Uterus (tissue), 2 donors: Measurements from ENCODE around the gene PRKN.

Experiments
- POLR2A ChIP-seq, 2 donors: fragments of 450-650 bp; IDR thresholded peaks; one replicate each; pipeline ENCODE4 v1.6.1; 2016; ENCODE audit warnings: antibody characterized with exemption in 2 of 2, mild to moderate bottlenecking in 1 of 2, moderate library complexity in 1 of 2
- TF ChIP-seq, protein P1 (sequence below), 4 experiments: fragments of 200-600 bp in 2 of 4; fragments of 450-650 bp in 2 of 4; sonication (generic) in 2 of 4; IDR thresholded peaks; one replicate each; pipeline ENCODE4 v1.5.1; 2016 to 2019; ENCODE audit warnings: antibody characterized with exemption in 4 of 4, mild to moderate bottlenecking in 2 of 4, moderate library complexity in 1 of 4

DNA sequence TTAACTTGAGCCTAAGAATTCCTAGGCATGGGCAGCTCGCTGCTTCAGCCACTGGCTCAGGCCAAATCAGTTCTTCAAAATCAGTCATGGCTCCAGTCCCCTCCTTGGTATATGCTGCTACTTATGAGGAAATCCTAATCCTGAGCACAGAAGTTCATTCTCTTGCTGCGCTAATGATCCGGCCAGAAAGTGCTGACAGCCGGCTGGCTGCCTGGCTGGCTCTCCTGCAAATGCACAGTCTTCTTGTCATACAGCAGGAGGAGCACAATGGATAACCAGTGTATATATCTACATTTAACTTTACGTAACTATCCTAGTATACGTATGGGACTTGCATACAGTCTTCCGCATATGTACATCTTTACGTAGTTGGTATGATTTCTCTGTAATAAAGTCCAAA lies 500.8 kb downstream of the PRKN start:
- TF ChIP-seq, protein P1, sequence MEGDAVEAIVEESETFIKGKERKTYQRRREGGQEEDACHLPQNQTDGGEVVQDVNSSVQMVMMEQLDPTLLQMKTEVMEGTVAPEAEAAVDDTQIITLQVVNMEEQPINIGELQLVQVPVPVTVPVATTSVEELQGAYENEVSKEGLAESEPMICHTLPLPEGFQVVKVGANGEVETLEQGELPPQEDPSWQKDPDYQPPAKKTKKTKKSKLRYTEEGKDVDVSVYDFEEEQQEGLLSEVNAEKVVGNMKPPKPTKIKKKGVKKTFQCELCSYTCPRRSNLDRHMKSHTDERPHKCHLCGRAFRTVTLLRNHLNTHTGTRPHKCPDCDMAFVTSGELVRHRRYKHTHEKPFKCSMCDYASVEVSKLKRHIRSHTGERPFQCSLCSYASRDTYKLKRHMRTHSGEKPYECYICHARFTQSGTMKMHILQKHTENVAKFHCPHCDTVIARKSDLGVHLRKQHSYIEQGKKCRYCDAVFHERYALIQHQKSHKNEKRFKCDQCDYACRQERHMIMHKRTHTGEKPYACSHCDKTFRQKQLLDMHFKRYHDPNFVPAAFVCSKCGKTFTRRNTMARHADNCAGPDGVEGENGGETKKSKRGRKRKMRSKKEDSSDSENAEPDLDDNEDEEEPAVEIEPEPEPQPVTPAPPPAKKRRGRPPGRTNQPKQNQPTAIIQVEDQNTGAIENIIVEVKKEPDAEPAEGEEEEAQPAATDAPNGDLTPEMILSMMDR (IDR thresholded peaks at IDR 0.05): no peak
- no peak for TF ChIP-seq POLR2A (IDR thresholded peaks at IDR 0.05)
